ENCODE results near the gene CAST. TPM values are rescaled to one million over a fixed set of nuclear protein-coding genes. Genes with fewer than 3 reads are reported as not detected.

The CAST gene
- total RNA-seq, 1 donor from 2014 or later: 287 TPM

GRCh38 chr5:96821260-96821916 lies 159.2 kb downstream of the CAST start:
- Mint-ChIP-seq H3K9me3 (ENCODE audit: unreplicated experiment) (no peaks in the 10 kb centered on the region), H3K4me3 (ENCODE audit: unreplicated experiment) (peak overlapping the region; percentile 12), H3K4me1 (ENCODE audit: low read depth, unreplicated experiment) (peaks cover 19% of the 10 kb centered on the region), H3K27me3 (ENCODE audit: low read depth, unreplicated experiment) (peaks cover 4% of the 10 kb centered on the region), H3K27ac (ENCODE audit: unreplicated experiment) (no peak overlapping the region), H3K36me3 (ENCODE audit: low read depth, unreplicated experiment) (no peaks in the 10 kb centered on the region)
- no peak for DNase-seq (ENCODE audit: low read depth)
- Histone ChIP-seq H3K4me3 (ENCODE audit: insufficient read depth, low read depth, low read length) (no peak overlapping the region), H2AFZ (ENCODE audit: low read depth, low read length) (no peak overlapping the region), H3K36me3 (ENCODE audit: insufficient read depth, low read length) (no peaks in the 10 kb centered on the region), H3K4me2 (ENCODE audit: low read length) (no peak overlapping the region), H3K79me2 (ENCODE audit: insufficient read depth, low read length) (no peaks in the 10 kb centered on the region), H3K4me1 (ENCODE audit: insufficient read depth, low read length) (peaks cover 12% of the 10 kb centered on the region), H3K9me3 (ENCODE audit: insufficient read depth, low read depth, low read length) (no peaks in the 10 kb centered on the region), H3K27ac (ENCODE audit: low read depth, low read length) (no peak overlapping the region), H3K9ac (ENCODE audit: low read length) (no peak overlapping the region), H3K27me3 (ENCODE audit: insufficient read depth, low read length) (no peaks in the 10 kb centered on the region), H4K20me1 (ENCODE audit: insufficient read depth, low read length) (no peaks in the 10 kb centered on the region)
- TF ChIP-seq, protein P1, sequence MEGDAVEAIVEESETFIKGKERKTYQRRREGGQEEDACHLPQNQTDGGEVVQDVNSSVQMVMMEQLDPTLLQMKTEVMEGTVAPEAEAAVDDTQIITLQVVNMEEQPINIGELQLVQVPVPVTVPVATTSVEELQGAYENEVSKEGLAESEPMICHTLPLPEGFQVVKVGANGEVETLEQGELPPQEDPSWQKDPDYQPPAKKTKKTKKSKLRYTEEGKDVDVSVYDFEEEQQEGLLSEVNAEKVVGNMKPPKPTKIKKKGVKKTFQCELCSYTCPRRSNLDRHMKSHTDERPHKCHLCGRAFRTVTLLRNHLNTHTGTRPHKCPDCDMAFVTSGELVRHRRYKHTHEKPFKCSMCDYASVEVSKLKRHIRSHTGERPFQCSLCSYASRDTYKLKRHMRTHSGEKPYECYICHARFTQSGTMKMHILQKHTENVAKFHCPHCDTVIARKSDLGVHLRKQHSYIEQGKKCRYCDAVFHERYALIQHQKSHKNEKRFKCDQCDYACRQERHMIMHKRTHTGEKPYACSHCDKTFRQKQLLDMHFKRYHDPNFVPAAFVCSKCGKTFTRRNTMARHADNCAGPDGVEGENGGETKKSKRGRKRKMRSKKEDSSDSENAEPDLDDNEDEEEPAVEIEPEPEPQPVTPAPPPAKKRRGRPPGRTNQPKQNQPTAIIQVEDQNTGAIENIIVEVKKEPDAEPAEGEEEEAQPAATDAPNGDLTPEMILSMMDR (IDR thresholded peaks at IDR 0.05; ENCODE audit: insufficient read depth, low read depth, low read length): no peak
- no peak for TF ChIP-seq EZH2 (IDR thresholded peaks at IDR 0.05; ENCODE audit: insufficient read depth, low read length)
- FAIRE-seq: peak; percentile 49

DNA sequence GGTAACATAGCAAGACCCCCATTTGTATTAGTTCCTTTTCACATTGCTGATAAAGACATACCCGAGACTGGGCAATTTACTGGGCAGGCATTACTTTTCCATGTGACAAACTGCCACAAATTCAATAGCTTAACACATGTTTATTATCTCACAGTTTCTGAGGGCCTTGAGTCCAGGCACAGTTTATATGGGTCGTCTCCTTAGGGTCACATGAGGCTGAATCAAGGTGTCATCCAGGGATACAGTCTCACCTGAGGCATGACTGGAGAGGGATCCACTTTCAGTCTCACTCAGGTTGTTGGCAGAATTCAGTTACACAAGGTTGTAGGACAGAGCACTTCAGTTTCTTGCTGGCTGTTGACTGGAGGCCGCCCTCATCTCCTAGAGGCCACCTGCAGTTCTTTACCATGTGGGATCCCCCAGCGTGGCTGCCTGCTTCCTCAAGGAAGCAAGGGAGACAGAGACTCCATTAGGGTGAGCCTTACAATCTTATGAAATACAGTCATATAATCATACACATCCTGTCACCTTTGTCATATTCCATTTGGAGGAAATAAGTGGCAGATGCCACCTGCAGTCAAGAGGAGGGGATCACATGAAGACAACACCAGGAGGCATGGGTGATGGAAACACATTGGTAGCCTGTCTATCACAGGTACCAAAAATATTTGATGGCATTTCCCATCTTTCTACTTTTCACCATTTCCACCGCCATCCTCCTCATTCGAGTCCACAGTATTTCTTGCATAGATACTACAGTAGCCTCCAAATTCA lies 160.7 kb downstream of the CAST start:
- Histone ChIP-seq H3K27ac (ENCODE audit: low read depth, low read length) (no peak overlapping the region), H3K4me2 (ENCODE audit: low read length) (no peak overlapping the region), H3K9me3 (ENCODE audit: insufficient read depth, low read depth, low read length) (no peaks in the 10 kb centered on the region), H3K79me2 (ENCODE audit: insufficient read depth, low read length) (no peaks in the 10 kb centered on the region), H3K9ac (ENCODE audit: low read length) (no peak overlapping the region), H3K4me1 (ENCODE audit: insufficient read depth, low read length) (peaks cover 12% of the 10 kb centered on the region), H4K20me1 (ENCODE audit: insufficient read depth, low read length) (no peaks in the 10 kb centered on the region), H2AFZ (ENCODE audit: low read depth, low read length) (no peak overlapping the region), H3K36me3 (ENCODE audit: insufficient read depth, low read length) (no peaks in the 10 kb centered on the region), H3K27me3 (ENCODE audit: insufficient read depth, low read length) (no peaks in the 10 kb centered on the region), H3K4me3 (ENCODE audit: insufficient read depth, low read depth, low read length) (no peak overlapping the region)
- FAIRE-seq (no peak), DNase-seq (ENCODE audit: low read depth) (no peak)
- H3K27me3 Mint-ChIP-seq (ENCODE audit: low read depth, unreplicated experiment): no peaks in the 10 kb centered on the region
- no peaks in the 10 kb centered on the region for H3K36me3 Mint-ChIP-seq (ENCODE audit: low read depth, unreplicated experiment)
- no peak overlapping the region for H3K27ac Mint-ChIP-seq (ENCODE audit: unreplicated experiment)
- no peak overlapping the region for H3K4me3 Mint-ChIP-seq (ENCODE audit: unreplicated experiment)
- peaks cover 19% of the 10 kb centered on the region for H3K4me1 Mint-ChIP-seq (ENCODE audit: low read depth, unreplicated experiment)
- TF ChIP-seq, protein P1 (IDR thresholded peaks at IDR 0.05; ENCODE audit: insufficient read depth, low read depth, low read length): no peak
- no peak for TF ChIP-seq EZH2 (IDR thresholded peaks at IDR 0.05; ENCODE audit: insufficient read depth, low read length)
- no peaks in the 10 kb centered on the region for H3K9me3 Mint-ChIP-seq (ENCODE audit: unreplicated experiment)

Measured in astrocyte (in vitro differentiated cells and primary cell).